Suppressor macrophage treated with lipopolysaccharide for 4 hours (primary cell): ENCODE results near the gene GNB1.
"Not testable (repeated sequence)": the region's sequence is repeated elsewhere in the genome, so short reads cannot be mapped to it uniquely, and the experiment has no call there.

Experiments
- DNase-seq: peaks from one replicate; pipeline ENCODE4 v3.0.0-alpha.2; 2020

Gene GNB1

DNA sequence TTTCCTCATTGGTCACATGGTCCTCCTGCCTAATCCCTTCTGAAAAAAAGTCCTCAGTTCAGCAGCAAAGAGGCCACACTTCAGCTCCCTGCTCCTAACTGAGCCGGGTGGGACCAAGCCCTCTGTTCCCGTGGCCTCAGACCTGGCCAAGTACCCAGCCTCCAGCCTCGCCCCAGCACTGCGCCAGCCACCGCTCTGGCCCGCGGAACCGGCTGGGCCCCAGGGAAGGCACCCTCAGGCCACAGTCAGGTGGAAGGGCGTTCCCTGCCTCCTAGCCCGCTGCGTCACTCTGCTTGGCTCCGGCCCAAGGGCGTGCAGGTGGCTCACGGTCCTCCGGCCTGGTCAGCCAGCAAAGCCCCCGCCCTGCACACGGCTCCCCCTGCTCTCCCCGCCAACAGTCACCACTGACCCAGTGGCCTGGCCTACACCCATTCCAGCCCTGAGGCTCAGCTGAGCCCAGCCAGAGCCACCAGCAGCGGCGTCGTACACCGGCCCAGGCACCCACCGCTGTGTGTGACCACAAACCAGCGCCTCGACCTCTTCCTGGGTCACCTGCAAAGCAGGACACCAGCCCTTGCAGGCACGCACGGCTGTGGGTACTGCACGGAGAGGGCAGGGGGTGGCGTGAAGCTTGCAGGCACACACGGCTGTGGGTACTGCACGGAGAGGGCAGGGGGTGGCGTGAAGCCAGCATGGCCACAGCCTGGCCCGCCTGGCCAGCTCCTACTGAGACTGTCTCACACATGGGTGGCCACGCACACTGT lies 132.0 kb downstream of the GNB1 start:
- DNase-seq = no peak

DNA sequence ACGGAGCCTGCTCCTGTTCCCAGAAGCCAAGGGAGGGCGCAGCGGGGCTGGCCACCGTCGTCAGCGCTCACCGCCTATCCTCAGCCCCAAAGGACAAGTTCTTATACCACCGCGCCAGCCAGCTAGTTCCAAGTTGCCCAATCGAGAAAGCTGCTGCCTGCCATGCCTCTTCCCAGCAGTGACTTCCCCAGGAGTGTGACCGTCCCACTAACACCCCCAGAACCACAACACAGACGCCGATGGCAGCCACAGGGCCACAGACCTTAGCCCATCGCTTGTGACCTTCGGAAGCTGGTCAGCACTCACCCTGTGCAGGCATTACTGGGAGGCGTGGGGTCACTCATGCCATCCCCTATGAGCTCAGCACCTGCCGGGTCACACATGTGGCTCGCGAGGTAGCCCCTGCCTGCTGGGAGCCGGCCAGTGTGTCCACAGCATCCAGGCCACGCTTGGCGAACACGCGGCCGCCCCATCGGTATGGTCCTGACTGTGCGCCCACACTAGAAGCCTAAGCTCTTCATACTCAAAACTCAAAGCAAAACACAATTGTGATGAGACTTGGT lies 132.7 kb downstream of the GNB1 start:
- DNase-seq = no peak

DNA sequence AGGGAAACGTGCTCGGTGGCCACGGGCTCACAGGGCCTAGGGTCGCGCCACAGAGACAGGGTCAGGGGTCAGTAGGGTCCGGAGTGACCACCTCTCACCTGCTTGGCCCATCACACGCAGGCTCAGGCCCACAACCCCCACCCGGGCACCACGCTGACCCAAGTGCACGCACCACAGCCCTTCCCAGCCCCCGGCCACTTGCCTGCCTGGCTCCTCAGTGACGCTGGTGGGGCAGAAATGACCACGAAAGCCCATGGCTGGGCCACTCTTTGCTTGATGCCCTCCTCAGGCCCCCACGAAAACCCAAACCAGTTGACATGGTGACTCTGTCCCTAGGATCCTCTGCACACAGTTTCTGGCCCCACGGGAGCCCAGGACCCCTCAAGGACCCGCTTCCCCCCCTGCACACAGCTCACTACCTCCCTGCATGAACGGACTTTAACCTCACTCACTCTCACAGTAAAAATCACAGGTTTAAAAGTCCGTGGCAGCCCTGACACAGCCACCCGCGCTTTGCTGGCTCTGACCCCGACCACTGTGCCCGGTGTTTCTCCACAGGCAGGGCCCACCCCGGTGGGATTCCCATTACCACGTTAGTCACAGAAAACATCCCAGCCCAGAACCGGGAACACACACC lies 133.3 kb downstream of the GNB1 start:
- DNase-seq = no peak

DNA sequence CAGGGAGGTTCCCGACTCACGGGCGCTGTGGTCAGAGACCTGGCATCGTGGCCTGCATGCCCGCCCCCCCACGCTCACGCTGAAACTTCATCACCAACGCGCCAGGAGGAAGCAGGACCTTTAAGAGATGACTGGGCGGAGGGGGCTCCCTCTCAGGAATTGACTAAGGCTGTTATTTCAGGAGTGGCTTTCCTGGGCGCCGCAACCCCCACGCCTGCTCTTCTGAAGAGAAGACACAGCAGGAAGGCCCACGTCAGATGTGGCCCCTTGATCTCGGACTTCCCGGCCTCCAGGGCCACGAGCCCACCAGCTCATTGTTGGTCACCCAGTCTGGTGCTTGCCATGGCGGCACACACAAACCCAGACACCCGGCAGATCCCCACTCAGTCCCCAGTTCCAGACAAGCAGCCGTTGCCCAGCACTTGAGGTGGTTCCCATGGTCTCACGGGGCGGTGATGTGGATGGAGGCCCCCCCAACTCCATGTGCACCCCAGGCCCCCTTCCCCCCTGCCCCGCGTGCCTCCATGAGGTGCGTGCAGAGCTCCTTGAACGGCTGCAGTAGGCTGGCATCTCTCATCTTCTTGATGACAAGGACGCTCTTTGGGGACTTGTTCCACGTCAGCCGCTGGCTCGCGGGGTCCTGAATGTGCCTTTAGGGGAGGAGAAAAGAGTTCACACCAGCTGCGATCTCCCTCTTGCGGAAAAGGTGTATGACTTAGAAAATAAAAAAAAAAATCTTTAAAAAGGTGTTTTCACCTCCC lies 134.0 kb downstream of the GNB1 start:
- no peak for DNase-seq

DNA sequence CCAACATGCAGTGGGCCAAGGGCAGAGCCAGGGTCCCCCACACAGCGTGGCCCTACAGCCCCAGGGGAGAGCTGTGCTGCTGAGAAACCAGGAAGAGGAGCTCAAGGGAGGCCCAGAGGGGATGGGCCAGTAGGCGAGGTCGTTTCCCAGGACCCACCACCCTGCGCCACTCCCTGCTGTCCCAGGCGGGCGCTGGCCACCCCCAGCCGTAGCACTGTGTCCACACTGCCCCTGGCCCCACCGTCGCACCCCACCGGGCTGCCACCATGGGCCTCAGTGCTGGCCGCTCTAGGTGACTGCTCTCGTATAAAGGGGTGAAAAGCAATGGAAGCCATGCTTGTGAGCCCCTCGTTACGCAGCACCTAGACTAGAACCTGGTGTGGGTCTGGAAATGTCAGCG lies 135.0 kb downstream of the GNB1 start:
- DNase-seq = no peak

DNA sequence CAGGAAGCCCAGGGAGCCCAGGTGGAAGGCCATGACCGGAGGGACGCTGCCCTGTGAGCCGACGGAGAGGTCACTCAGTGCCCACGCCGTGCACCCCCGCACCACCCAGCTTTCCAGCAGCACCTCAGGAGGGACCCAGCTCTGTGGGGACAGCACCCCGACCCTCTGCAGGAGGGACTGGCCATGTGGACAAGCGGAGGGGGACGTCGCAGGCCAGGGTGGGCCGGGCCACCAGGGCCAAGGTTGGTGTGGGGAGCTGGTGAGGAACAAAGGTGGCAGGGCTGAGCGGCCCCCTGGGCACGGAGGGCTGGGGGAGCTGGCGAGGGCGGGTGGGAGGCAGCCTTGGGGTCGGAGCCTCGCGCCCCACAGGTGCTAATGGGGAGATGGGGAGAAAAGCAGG lies 135.5 kb downstream of the GNB1 start:
- DNase-seq = no peak

DNA sequence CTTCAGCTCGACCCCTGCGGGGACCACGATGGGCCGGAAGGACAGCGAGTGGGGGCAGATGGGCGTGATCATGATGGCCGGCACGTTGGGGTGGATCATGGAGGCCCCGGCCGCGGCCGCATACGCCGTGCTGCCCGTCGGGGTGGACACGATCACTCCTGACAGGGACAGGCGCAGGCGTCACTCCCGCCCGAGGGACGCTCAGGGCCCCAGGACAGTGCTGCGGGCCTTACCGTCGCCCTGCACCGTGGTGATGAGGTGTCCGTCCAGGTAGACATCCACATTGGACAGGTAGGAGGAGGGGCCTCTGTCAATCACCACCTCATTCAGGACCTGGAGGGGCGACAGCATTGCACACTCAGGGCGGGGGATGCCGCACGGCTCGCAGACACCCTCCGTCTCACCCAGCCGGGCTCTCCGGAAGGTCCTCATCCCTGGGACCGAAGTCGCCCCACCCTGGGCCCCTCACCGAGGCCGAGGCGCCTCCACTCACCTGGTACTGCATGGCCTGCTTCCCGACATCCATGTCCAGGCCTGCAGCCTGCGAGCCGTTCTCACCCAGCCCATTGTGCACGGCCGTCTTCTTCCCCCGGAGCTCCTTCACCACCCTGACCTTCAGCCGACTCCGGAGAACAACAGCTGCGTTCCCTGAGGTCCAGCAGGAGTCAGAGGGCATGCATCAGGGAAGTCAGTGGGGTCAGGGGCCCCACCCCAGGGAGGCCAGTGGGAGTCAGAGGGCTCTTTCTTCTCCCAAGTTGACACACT lies 136.7 kb downstream of the GNB1 start:
- DNase-seq = no peak

DNA sequence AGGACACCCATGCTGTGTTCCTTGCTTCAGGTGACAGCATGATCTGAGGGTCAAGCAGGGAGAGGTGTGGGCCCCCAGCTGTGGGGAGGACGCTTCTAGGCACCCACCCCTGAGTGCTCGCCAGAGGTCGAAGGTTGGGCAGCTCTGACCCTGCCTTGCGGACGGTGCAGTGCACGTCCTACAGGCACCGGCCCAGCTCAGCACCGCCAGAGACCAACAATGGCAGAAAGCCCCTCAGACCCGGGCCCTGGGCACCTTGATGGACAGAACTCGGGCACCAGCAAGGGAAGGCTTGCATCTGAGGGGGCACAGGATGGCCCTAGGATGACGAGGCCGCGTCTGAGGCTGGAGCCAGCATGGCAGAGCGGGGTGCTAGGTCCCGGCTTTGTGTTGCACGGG lies 137.3 kb downstream of the GNB1 start:
- DNase-seq = no peak

DNA sequence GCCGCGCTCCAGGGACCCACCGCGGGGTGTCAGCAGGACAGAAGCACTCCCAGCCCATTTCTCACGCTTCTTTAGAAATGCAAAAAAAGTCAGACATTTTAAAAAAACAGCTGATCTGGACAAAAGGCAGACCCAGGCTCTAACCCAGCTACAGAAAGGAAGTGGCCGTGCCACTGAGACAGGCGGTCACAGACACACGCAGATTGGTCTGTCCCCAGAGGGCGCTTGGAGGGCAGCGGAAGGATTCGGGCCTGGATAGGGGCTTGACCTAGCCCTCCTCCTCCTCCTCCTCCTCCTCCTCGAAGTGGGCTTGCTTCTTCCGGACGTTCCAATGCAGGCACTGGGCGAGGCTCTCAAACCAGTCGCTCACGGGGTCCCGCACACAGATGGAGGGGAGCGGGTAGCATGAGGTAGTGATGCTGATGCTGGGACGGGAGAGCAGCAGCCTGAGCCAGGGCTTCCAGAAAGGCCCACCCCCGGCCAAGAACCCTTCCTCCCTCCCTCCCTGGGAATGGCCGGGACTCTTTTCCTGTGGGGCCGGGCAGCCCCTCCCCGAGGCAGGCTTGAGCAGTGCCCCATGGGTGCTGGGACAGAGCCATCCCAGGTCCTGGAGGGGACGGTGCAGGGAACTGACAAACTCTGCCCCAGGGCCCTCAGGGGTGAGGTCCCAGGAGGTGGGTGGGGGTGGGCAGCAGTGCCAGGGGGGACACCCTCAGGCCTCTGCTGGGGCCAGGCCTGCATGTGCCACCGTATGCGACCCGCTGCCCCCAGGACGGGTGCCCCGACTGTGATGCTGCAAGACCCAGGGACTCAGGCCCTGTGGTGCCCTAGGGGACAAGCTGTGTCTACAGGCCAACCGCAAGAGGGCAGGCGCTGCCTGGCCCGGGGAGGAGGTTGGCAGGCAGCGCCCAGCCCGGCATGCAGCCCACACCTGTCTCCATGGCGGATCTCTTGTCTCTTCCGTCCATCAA lies 138.0 kb downstream of the GNB1 start:
- no peak for DNase-seq

DNA sequence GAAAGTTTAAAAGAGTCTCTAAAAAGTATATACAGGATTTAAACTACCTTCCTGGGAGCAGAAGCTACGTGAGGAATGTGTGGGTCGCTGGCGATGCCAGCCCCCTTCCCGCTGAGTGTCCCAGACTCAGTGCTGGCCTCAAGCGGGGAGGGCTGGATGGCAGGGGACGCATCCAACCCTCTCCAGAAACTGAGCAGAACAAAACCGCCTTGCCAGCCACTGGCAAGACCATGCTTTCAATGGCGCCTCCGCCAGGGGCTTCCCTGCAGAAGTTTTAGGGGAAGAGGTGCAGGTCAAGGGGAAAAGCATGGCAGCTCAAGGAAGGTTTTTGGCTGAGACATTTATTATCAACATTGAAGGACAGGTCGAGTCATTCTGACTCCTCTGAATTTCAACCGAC lies 138.7 kb downstream of the GNB1 start:
- DNase-seq = no peak

DNA sequence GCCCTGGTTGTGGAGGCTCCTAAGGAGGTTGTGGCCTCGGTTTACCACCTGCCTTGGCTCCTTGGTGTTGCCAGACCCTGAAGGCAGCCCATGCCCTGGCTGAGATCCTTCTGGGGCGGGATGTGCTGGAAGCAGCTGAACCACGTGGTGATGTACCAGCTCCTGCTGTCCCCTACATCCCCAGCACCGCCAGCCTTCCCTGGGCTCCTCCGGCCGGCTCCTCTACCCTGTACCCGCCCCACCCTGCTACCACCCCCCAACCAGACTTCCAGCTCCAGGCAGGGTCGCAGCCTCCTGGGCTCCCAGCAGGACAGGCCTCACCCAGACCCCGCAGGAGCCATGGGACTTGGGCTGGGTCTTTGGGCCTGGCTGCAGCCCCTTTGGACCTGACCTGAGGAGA lies 140.9 kb downstream of the GNB1 start:
- DNase-seq = not testable (repeated sequence)

DNA sequence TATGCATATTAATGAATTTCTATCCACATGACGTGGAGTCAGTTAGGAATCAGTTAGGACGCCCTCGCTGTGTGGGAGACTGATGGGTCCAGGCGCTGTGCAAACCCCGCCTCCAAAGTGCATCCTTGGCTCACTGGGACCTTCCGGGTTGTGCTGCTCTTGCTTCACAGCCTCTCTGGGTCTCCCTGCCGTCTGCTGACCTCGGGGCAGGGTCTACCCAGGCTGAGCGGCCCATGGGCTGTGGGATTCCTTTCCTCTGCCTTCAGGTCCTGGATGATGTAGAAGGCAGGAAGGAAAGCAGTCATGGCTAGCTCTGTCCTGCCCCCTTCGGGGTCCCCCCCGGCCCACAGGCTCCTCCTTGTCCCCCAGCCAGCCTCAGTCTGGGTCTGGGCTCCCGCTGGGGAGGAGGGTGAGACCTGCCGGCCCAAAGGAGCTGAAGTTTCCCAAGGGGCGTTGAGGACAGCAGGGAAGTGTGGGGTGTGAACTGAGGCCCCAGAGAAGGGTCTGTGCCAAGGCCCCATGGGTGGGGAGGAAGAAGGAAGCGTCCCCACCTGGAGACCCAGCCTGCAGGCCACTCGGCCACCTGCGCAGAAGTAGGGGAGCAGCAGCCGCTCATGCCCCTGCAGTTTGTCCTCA lies 142.1 kb downstream of the GNB1 start:
- no peak for DNase-seq

DNA sequence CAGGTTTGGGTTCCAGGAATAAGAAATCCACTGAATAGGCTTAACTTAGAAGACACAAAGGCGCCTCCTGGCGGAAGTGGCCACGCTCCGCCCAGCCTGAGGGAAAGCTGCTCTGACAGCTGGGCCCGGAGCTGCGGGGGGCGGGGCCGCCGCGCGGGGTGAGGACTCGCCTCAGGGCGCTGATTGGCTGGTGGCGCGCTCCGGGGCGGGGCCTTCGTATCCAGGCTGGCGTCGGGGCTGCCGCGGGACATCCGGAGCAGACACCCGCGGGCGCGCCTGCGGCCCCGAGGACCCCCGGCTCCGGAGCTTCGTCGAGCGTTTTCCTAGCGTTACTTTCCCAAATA lies 144.3 kb downstream of the GNB1 start:
- not testable (repeated sequence) for DNase-seq

DNA sequence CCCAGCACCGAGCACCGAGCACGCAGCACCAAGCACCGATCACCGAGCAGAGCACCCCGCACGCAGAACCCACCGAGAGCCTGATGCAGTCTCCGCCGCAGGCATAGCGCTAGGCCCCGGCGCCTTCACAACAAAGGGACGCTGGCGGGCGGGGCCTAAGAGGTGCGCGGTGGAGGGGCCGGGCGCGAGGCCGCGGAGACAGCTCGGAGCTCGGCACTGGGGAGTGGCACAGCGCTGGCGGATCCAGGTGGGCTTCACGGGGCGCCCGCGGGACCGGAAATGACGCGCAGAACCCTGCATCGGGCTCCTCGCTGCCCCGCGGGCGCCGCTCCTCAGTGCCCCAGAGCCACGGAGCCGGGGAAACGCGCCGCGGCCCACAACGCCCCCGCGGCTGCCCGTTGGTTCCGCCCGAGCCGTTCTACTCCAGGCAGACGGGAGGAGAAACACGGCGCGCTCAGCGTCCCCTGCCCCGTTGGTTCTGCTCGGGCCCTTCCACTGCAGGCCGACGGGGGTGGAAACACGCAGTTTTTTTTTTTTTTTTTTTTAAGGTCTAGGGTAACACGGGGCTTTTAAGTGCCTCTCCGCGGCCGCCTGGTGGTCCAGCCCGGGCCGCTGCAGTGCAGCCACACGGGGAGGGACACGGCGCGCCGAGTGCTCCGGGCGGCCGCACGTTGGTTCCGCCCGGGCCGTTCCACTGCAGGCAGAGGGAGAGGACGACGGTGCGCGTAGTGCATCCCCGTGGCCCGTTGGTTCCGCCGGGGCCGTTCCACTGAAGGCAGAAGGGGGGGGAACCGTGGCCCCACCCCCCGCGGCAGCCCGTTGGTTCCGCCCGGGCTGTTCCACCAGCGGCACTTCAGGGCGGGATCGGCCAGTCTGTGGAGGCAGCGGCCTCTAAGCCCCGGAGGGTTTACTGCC lies 145.0 kb downstream of the GNB1 start:
- DNase-seq = peak; percentile 73

DNA sequence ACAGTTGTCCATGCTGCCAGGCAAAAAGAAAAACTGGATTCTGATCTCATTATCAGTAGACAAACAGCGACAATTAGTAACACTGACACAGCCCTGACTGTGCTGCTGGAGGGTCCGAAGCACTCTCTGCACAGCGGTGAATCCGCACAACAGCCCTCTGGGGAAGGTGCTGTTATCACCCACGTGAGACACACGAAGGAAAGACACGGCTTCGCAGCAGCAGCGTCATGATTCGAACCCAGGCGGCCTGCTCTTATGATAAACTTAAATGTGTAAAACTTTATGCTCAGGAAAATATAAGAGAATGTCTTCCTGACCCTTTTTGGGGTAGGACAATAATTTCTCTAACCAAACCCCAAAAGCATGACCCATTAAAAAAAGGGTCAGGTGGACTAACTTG lies 148.4 kb downstream of the GNB1 start:
- not testable (repeated sequence) for DNase-seq

DNA sequence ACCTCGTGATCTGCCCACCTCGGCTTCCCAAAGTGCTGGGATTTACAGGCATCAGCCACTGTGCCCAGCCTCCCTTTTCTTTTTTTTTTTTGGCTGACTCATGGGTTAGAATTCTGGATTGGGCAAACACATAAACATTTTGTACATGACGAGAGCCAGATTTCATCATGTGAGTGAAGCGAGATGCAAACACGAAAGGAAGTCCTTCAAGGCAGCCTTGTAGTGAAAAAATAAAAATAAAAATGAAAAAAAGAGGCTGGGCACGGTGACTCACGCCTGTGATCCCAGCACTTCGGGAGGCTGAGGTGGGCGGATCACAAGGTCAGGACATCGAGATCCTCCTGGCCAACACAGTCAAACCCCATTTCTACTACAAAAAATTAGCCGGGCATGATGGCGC lies 149.9 kb downstream of the GNB1 start:
- peak; percentile 90 for DNase-seq

DNA sequence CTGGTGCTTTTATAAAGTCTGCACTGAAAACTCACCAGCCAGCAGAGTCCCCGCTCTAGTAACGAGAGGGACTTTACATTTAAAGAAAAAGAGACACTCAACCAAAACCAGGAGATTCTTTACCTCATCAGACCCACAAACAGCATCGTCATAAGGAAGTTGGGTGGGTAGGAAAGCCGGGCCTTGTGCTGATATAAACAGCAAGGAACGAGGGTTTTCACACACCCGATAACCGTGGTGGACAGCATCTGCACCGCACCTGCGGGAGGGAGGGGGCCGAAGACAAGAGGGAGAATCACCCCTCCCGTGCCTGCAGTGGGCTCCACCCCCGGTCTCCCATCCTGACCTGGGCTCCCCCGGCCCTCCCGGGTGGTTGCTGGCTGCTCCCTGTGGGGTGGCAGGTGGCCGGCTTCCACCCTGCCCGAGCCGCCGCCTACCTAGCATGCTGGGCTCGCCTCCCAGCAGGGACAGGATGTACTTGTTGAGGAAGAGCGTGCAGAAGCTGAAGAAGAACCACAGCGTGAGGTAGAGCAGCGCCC lies 152.0 kb downstream of the GNB1 start:
- not testable (repeated sequence) for DNase-seq

DNA sequence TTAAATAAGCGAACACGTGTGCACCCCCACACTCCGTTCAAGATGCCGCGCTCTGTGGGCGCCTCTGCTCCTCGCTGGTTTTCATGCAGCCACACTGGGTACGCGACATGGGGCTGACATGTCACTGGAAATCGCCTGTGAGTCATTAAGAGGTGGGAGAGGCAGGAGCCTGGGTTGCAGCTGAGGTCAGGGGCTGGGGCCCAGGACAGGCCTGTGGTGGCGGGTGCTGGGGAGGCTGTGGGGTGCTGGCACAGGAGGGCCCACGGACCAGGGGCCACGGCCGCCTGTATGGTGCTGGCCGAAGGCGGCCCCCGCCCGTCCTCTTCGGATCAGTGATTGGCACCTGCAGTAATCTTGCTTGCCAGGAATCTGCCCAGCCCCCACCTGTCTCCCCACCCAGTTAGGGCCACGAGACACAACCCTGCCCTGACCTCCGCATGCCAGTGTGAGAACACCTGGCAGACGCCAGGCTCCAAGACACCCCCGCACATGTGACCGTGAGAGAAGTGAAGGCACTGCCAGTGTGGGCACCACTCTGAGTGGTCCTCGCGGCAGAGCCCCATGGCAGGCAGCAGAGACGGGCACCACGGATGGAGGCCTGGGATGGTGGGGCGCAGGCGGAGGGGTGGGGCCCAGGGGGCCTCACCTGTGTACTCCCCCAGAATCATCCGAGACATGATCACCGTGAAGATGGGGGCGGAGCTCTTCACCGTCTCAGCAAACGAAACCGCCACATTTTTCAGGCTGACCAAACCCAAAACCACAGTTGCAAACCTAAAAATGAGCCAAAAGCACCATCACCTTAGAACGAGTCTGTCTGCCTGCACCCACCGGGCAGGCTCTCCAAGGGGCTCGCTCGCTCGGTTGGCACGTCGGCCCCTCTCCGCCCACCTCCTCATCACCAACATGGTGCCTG lies 153.0 kb downstream of the GNB1 start:
- not testable (repeated sequence) for DNase-seq
